HG03108 (cell line): ENCODE measurements around the gene TMEM97.
A peak's percentile ranks its signal among the peaks of the same experiment; 100 is the strongest.

Source experiments
- ATAC-seq: cut with Tn5 transposase; IDR thresholded peaks from one replicate; pipeline ENCODE4 v1.9.1; 2021; ENCODE audit warnings: moderate library complexity; ENCODE audit not compliant: unreplicated experiment

TMEM97 gene

DNA sequence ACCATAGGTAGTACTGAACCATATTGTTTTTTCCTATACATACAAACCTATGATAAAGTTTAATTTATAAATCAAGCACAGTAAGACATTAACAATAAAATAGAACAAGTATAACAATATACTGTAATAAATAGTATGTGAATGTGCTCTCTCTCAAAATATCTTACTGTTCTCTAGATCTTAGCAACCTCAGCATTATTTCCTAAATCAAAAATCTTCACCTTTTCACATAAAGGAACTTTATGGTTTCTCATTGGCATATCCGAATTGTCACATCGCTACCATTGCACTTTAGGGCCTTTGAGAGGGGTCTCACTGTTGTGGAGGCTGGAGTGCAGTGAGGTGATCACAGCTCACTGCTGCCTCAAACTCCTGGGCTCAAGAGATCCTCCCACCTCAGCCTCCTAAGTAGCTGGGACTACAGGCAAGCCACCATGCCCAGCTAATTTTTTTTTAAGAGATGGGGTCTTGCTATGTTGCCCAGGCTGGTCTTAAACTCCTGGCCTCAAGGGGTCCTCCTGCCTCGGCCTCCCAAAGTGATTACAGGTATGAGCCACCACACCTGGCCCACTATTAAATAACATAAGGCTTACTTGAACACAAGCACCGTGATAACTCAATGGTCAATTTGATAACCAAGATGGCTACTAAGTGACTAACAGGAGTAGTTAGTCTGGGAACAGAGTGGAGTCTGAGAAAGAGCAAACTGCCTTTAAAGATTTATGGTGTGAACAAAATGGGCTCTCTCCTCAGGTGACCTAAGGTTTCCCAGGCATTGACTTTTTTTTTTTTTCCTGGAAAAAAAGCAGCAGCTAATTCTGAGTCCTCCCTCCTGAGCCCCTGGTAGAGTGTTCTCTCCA is 2.9 kb upstream of the TMEM97 start:
- ATAC-seq: no peak

DNA sequence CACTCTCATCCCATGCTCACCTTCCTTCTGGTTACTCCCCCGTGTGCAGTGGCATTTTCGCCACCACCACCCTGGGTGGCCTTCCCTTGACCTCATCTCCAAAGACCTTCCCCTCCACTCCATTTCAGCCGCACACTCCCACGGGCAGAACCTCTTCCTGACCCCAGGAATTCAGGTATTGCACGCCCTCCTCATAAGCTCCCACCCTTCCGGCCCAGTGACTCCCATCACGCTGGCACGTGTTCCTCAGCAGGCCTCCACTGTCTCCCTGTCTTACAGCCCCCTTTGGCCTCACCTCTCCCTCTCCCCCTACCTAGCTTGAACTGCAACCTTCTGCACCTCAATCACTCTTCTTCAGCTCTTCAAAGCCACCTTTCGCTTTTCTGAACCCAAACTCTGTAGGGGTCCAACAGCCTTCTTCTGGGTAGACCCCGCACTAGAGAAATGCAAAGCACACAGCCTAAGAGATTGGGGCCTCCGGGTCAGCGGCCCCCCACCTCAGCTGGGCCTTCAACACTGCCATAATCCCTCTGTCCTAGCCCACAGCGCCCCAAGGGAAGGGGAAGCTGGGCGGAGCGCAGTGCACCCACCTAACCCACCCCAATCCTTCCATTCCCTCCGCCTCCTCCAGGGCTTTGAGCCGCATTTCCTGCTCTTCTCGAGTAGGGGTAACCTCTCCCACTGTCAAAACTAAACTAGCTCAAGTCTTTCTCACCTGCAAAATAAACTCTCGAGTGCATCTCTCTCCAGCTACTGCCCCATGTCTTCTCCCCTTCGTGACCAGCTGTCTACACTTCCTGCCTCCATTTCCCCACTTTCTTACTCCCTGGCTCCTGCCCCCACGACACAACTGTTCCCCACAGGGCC is 1.7 kb upstream of the TMEM97 start:
- no peak for ATAC-seq

DNA sequence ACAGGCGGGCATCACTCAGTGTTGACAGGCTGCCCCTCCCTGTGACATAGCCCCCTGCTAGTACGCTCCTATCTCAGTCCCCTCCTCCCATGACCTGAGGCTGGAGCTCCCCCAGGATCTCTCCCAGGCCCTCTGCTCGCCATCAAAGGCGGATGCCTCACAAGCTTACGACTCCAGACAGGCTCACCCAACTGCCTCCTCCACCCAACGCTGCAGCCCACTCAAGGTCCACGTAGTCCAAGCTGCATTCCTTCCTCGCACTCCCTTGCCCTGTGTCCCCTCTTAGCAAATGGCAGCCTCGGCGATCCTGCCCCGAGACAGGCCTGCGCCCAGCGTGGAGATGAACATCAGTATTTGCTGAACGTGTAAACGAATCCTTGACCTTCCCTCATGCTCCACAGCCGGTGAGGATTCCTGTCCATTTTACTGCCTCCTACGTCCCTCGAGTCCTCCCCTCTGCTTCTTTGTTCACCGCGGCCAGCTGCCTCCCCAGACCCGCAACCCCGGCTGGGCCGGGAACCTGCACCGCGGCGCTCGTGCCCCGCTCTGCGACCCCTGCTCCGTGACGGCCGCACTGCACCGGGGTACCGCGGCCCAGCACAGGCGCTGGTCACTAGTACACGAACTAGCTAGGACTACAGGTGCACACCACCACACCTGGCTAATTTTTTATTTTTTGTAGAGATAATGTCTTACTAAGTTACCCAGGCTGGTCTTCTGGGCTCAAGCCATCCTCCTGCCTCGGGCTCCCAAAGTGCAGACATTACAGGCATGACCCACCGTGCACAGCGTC is 838 bp upstream of the TMEM97 start:
- ATAC-seq: peak; percentile 10

DNA sequence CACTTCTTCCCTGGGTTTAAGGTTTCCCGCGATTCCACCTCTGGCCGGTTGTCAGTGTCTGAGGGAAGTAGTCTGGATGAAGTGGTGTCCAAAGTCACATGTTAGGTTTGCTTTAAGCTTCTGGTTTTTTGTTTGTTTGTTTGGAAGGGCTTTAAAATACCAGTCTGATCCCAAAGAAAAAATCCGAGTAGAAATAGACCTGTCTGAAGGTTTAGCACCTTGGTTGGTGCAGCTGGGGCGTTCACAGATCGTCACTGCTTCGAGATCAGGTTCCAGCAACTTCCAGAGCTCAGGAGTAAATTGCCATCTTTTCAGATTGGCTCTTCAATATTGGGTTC is 567 bp downstream of the TMEM97 start:
- ATAC-seq: no peak

DNA sequence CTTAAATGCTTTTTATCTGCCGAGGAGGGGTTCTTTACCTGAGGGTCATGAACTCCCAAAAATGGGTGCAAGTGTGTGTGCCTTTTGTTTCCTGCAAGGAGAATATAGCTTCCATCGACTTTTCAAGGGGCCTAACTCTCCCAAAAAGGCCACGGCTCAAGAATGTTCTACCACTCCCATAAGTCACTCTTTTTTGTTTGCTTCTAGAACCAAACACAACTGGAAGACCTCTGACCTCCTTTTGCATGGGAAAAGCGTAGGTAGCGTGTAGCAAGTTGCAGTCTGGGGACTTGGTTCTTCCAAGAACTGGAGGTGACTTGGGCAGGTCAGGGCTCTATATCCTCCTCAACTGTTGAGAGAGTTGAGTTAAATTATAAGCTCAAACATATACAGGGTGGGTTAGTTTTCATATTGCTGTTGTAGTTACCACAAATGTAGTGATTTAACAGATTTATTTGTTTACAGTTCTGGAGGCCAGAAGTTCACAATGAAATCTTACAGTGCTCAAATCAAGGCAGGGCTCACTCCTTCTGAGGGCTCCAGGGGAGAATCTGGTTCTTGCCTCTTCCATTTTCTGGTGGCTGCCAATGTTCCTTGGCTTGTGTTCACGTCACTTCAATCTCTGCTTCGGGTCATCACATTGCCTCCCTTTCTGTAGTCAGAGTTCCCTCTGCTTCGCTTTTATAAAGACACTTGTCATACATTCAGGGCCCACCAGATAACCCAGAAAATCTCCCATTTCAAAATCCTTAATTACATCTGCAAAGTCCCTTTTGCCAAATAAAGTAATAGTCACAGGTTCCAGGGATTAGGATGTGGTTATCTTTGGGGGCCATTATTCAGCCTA is 1.4 kb downstream of the TMEM97 start:
- ATAC-seq: no peak

DNA sequence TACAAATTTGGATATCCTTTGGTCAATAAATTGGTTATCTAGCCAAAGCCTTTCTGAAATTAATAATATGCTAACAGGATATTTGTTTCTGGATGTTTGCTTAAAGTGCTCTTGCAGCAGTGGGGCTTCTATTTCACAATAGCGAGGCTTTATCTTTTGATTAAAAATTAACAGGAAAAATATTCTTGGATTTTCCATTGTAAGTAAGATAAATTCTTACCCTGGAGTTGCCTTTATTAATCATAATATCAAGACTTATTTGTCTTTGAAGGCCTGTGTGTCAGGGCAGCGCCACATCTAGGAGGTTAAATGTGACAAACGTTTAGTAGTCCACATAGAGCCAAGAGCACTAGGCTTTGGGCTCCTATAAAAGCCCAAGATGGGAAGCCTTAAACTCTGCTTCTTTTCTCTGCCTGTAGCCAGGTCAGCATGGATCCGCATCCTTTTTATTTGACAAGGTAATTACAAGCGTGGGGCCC is 5.3 kb downstream of the TMEM97 start:
- ATAC-seq: no peak

DNA sequence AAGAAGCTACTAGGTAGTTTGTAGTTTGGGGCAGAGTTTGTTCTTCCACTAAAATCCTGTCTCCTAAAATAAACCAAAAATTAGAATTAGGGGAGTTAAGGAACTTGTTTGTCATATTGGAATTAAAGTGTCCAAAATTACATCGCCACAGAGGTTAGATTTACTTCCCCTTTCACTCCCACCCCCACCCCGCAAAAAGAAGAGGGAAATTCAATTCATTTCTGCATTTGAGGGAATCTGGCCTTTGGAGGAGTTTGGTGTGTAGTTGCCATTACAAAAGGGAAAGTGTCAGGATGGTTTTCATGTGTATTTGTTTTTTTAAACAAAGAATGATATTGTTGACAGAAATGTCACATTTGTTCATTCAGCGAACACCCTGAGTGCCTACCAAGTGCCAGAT is 5.8 kb downstream of the TMEM97 start:
- no peak for ATAC-seq

DNA sequence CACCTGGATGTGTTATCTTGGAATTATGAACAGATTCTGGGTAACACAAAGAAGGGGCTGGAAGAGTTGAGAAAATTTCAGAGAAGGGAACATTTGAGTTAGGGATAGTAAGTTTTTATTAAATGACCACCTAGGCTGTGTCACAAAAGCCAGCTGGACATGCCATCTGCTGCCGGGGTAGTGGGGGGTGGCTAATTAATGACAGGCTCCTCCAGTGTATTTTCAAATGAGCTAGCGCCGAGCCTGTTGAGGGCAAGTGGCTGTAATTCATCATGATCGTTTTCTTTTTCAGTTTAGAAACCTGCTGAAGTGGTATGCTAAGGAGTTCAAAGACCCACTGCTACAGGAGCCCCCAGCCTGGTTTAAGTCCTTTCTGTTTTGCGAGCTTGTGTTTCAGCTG is 6.2 kb downstream of the TMEM97 start:
- no peak for ATAC-seq

DNA sequence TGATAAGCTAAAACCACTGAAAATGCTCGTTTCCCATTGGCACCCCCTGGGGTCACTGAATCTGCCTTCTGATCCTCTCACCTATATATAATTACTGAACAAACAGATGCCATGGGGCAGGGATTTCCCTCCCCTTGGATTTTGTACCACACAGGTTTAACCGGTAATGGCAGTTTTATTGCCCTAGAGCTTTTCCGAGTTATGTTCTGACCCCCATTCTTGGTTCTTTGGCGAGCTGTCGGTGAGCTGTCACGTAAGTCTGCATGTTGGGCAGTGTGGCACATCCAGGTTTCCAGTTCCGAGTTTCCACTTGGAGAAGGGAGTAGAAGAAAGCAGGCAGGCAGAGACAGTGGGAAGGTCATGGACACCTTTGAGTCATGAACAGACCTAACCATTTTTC is 7.1 kb downstream of the TMEM97 start:
- no peak for ATAC-seq

DNA sequence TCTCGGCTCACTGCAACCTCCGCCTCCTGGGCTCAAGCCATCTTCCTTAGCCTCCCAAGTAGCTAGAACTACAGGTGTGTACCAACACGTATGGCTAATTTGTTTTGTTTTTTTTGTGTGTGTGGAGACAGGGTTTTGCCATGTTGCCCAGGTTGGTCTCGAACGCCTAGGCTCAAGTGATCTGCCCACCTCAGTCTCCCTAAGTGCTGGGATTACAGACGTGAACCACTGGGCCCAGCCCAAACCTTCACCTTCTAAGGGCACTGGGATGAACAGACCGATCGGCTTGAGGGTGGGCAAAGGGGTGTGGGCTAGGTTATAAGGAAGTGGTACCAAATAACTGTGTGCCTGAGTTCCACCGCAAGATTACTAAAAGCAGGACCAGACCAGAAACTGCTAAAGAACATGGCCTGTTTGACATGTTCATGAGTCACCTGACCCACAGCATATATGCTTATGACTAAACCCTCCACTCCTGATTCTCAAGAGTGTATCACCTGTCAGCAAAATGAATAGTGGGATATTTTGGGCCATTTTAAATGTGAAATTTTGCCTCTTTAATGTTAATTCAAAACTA is 8.1 kb downstream of the TMEM97 start:
- ATAC-seq: no peak

DNA sequence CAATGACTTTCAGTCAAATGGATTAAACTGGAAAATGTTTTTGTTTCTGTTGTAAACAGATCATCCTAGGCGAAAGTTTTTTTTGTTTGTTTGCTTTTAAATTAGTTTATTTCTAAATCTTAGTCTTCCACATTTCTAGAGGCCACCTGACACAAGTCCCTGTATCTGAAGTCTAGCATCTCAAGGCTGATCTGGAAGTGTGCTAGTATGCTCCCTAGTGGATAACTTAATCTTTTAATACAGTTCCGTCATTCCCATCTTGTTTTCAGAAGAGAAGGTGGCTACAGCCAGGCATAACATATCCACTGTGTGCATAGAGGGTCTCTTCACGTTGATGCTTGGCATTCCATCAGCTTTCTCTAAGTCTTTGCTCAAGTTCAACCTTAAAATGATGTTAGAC is 8.7 kb downstream of the TMEM97 start:
- no peak for ATAC-seq

DNA sequence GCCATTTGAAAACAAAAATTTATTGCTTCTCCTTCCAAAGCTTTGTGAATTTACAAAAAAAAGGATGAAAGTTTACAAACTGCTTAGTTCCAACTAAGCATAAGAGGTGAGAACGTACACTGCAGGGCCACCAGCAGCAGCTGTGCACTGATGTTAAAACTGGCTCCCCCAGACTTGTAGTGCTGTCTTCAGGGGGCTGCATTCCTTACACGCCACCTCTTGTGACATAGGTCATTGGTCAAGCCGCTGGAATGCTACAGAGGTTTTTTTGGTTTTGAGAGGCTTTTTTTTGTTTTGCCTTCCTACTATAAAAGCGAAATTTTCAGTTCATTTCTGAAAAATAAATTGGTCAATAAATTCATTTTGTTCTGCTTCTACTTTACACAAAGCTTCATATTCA is 9.3 kb downstream of the TMEM97 start:
- ATAC-seq: no peak

DNA sequence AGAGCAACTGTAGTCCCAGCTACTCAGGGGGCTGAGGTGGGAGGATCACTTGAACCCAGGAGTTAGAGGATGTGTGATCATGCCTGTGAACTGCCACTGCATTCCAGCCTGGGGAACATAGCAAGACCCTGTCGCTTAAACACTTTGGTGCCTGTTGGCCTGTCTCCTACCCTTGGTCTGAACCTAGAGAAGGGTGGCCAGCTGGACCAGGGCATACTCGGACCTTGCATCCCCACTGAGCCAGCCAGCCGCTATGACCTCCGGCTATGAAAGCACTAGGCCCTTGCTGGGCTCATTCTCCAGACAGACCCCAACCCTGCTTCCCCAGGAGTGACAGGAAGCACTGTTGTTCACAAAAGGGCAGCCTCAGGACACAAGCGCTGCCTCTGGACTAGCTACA is 11.7 kb downstream of the TMEM97 start:
- no peak for ATAC-seq

DNA sequence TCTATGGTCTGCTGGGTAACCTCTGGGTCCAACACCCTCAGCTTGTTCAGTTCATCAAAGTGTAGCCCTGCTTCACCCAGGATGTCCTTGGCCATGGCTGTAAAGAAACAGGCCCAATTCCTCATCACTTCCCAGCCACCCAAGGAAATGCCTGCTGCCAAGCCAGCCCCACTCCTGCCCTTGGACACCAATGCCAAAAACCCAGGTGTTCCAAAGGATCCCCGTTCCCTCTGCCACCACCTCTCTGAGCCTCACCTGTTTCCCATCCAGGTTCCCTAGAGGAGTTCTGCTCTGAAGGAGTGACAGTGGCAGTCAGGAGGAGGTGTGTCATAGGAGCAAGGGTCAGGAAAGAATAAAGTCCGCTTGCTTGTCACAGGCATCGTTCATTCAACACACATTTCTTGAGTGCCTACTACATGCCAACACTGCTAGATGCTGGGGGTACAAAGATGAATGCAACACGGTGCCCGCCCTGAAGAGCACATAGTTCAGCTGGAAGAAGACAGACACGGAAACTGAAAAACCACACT is 13.0 kb downstream of the TMEM97 start:
- no peak for ATAC-seq

DNA sequence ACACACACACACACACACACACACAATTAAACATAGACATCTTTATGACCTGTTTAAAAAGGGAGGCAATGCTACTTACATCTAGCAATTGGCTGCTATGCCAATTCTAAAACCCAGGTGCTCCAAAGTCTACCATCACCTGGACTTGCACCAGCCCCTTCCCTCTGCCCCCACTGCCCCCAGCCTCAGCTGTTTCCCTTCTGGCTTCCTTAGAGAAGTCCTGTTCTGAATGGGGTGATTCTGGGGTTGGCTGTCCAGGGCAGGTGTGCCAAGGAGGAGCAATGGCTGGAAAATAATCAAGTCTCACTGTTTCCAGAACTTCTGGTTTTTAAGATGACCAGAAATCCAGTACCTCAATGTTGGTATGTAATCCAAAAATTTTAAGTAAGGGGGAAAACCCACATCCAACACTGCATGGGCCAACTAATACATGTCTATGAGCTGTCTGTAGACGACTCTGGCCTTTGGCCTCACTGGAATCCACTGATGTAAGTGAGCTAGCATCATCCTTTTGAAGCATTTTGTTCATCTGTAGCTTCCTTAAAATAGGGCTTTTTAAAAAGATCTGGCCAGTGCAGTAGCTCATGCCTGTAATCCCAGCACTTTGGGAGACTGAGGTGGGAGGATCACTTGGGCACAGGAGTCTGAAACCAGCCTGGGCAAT is 14.2 kb downstream of the TMEM97 start:
- ATAC-seq: no peak

DNA sequence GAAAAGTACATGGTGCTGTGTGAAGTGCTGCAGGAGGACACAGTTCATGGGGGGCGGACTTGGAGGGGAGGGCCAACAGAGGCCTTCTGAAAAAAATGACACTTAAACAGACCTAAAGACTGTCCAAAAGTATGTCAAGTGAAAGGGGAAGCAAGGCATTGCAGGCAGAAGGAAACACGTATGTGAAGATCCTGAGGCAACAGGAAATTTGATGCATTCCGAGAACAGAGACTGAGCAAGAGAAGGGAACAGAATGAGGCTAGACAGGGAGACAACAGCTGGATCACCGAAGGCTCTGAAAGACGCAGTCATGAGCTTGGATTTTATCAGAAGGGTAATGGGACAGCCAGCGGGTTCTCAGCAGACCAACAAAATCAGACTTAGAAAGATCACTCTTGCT is 15.2 kb downstream of the TMEM97 start:
- no peak for ATAC-seq

DNA sequence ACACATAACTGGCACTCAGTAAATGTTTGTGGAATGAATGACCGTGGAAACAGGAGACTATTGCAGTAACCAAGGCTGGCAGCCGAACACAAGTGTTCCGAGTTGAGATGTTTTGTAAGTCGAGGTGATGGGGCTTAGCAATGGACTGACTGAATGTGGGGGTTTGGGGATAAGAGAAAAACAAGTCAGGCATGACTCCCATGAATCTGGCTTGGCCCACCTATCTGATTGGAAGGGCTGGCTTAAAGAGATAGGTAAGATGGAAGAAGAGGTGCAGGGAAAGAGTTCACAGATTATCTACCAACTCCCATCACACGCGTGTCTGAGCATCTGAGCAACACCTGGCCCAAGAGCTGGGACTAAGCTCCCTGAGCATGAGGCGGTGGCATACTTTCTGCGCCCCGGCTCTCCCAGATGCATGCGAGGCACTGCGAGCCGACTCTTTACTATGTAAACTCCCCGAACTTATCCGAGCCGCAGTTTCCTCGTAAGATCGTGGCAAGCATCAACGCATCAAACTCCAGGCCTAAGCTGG is 15.7 kb downstream of the TMEM97 start:
- ATAC-seq: no peak

DNA sequence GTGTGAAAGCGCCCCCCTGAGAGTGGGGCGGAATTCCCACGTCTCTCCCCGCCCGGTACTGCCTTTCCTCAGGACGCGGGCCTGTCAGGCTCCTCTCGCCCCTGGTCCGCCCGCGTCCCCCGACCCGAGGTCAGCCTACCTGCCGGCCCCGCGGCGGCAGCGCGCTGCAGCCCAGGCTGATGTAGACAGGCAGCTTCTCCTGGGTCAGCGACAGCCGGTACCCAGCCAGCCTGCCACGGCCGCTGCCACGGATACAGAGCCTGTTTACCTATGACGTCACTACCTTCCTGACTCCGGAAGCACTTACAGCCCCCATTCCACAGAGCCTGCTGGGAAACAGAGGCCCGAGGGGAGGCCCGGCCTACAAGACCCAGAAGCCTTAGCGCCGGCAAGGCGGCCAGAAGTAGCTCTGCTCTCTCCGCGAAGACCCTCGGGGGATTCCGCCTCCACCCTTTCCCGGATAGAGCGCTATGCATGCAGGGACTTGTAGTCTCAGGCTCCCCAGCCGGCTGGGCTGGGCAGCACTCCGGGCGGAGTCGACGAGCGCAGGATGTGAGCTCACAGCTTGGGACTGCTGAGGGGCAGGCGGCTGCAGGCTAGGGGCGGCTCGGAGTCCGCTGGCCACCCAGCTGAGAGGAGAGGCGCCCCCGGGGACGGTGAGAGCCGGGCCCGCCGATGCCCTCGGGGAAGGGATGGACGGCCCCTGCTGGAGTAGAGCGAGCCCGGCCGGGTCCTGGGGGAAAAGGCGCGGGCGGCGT is 16.4 kb downstream of the TMEM97 start, which contains the start of the genes IFT20 and TNFAIP1:
IFT20 (minus strand) TSS at position 272 of the 758 bp plus-strand sequence. CDS start 3,487 bp downstream, outside the sequence.
TNFAIP1 (plus strand) TSS at position 561 of the 758 bp plus-strand sequence. CDS start 3,761 bp downstream, outside the sequence.
- peak; percentile 97 for ATAC-seq
